Progenitor cell of endocrine pancreas (in vitro differentiated cells): ENCODE measurements around the gene TIMP3. TPM values are rescaled to one million over a fixed set of nuclear protein-coding genes. Genes with fewer than 3 reads are reported as not detected.

Experiments used
- DNase-seq: peaks from one replicate; pipeline ENCODE4 v3.0.0; 2021; ENCODE audit warnings: low spot score; ENCODE audit not compliant: unreplicated experiment
- H3K27ac Mint-ChIP-seq: 2 replicates; pipeline ENCODE4 v1.8.0; 2021; ENCODE audit warnings: mild to moderate bottlenecking, moderate library complexity, mixed read lengths
- H3K27me3 Mint-ChIP-seq: 2 replicates; pipeline ENCODE4 v1.8.0; 2021; ENCODE audit warnings: mixed read lengths
- H3K36me3 Mint-ChIP-seq: 2 replicates; pipeline ENCODE4 v1.8.0; 2022; ENCODE audit warnings: mixed read lengths; ENCODE audit not compliant: insufficient read depth
- H3K4me1 Mint-ChIP-seq: 2 replicates; pipeline ENCODE4 v1.8.0; 2021; ENCODE audit warnings: low read depth, mixed read lengths
- H3K4me3 Mint-ChIP-seq: 2 replicates; pipeline ENCODE4 v1.8.0; 2021; ENCODE audit warnings: low read depth, mild to moderate bottlenecking, moderate library complexity, mixed read lengths
- H3K9me3 Mint-ChIP-seq: 2 replicates; pipeline ENCODE4 v1.8.0; 2021; ENCODE audit warnings: low read depth, mixed read lengths
- CTCF ChIP-seq: fragments of 200-600 bp; sonication (generic); IDR thresholded peaks from one replicate; pipeline ENCODE4 v1.5.0; 2021; ENCODE audit warnings: antibody characterized with exemption, mild to moderate bottlenecking; ENCODE audit not compliant: unreplicated experiment
- total RNA-seq: library from RNA; stranded (reverse); gene quantifications from 2 replicates; pipeline ENCODE4 v1.2.1, GENCODE V29; 2021

TIMP3 gene
- total RNA-seq, 1 donor from 2014 or later: 2.4 TPM

DNA sequence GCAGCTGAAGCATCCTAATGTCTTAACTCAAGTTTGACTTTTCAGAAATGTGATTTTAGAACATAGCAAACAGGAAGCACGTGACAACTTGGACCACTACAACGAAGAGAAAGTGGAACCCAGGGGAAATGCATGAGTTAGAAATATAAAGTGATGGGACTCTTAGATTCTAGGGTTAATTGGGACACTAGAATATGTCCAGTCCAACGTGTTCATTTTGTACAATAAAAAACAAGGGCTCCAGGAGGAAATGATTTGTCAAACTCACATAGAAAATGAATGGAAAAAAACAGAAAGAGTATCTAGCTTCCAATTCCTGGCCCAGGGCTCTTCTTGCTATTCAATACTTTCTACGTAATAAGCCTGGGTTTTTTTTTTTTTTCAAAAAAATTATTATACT is 30.7 kb downstream of the TIMP3 start:
- Mint-ChIP-seq H3K4me3 (no peak overlapping the region), H3K27me3 (peaks cover 5% of the 10 kb centered on the region), H3K27ac (no peak overlapping the region), H3K36me3 (no peaks in the 10 kb centered on the region), H3K9me3 (no peaks in the 10 kb centered on the region), H3K4me1 (no peaks in the 10 kb centered on the region)
- no peak for DNase-seq
- no peak for TF ChIP-seq CTCF

GRCh38 chr22:32836280-32837123 is 35.0 kb downstream of the TIMP3 start:
- Mint-ChIP-seq H3K27ac (no peak overlapping the region), H3K27me3 (peaks cover 3% of the 10 kb centered on the region), H3K9me3 (no peaks in the 10 kb centered on the region), H3K4me1 (no peaks in the 10 kb centered on the region), H3K4me3 (no peak overlapping the region), H3K36me3 (no peaks in the 10 kb centered on the region)
- TF ChIP-seq CTCF: peak; percentile 63
- no peak for DNase-seq

DNA sequence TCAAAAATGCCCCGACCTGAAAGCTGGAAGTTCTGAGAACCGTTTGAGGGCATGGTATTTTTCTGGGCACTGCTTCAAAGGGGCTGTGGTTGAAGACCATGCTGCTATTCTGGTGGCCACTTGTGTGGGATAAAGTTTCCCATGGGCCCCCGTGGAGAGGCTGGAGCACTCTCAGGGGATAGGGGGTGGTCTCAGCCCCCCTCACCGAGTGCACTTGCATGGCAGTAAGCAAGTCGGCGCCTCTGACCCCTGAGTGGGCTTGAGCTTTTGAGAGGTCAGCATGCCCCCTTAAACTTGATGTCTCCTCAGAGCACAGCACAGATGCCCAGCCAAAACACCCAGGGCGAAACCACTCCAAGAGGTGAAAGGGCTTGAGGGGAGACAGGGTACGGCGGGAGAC is 35.6 kb downstream of the TIMP3 start:
- TF ChIP-seq CTCF: no peak

GRCh38 chr22:32837803-32838202 is 36.3 kb downstream of the TIMP3 start:
- no peak for TF ChIP-seq CTCF
- Mint-ChIP-seq H3K27ac (no peak overlapping the region), H3K27me3 (peaks cover 3% of the 10 kb centered on the region), H3K36me3 (no peaks in the 10 kb centered on the region), H3K4me1 (no peaks in the 10 kb centered on the region), H3K9me3 (no peaks in the 10 kb centered on the region), H3K4me3 (no peak overlapping the region)
- DNase-seq: no peak

More for the DNA sequence above, 35.6 kb downstream of the TIMP3 start:
- Mint-ChIP-seq H3K4me3 (no peak overlapping the region), H3K27ac (no peak overlapping the region), H3K4me1 (no peaks in the 10 kb centered on the region), H3K36me3 (no peaks in the 10 kb centered on the region), H3K9me3 (no peaks in the 10 kb centered on the region), H3K27me3 (peaks cover 3% of the 10 kb centered on the region)
- DNase-seq: no peak

GRCh38 chr22:32839831-32840584 is 38.5 kb downstream of the TIMP3 start:
- peaks cover 3% of the 10 kb centered on the region for H3K27me3 Mint-ChIP-seq
- DNase-seq: no peak

More at GRCh38 chr22:32839831-32840584, 38.5 kb downstream of the TIMP3 start:
- Mint-ChIP-seq H3K27ac (no peak overlapping the region), H3K36me3 (no peaks in the 10 kb centered on the region), H3K4me1 (no peaks in the 10 kb centered on the region), H3K4me3 (no peak overlapping the region), H3K9me3 (no peaks in the 10 kb centered on the region)
- no peak for TF ChIP-seq CTCF
